Nephron (organoid): Measurements from ENCODE around the gene RPRD1A.
A peak's percentile ranks its signal among the peaks of the same experiment; 100 is the strongest.
"Not testable (repeated sequence)": the region's sequence is repeated elsewhere in the genome, so short reads cannot be mapped to it uniquely, and the experiment has no call there.

Experiments
- H3K27ac Mint-ChIP-seq, 3 experiments: 2 replicates each; pipeline ENCODE4 v1.8.0; 2020; ENCODE audit warnings: mixed read lengths in 3 of 3, mild to moderate bottlenecking in 2 of 3, moderate library complexity in 1 of 3
- H3K27me3 Mint-ChIP-seq: 2 replicates; pipeline ENCODE4 v1.8.0; 2021; ENCODE audit warnings: low read depth, mild to moderate bottlenecking, moderate library complexity, mixed read lengths
- H3K36me3 Mint-ChIP-seq: 2 replicates; pipeline ENCODE4 v1.8.0; 2020; ENCODE audit warnings: low read depth, mixed read lengths
- H3K4me1 Mint-ChIP-seq: 2 replicates; pipeline ENCODE4 v1.8.0; 2020; ENCODE audit warnings: mixed read lengths
- H3K4me3 Mint-ChIP-seq, 3 experiments: 2 replicates each; pipeline ENCODE4 v1.8.0; 2020; ENCODE audit warnings: mild to moderate bottlenecking in 3 of 3, mixed read lengths in 3 of 3, moderate library complexity in 2 of 3
- H3K9me3 Mint-ChIP-seq: 2 replicates; pipeline ENCODE4 v1.8.0; 2020; ENCODE audit warnings: mixed read lengths
- CTCF ChIP-seq, 3 experiments: fragments of 200-600 bp; sonication (generic); IDR thresholded peaks; one replicate each; pipeline ENCODE4 v1.5.0; 2021; ENCODE audit warnings: antibody characterized with exemption in 3 of 3; ENCODE audit not compliant: unreplicated experiment in 3 of 3

The RPRD1A gene

DNA sequence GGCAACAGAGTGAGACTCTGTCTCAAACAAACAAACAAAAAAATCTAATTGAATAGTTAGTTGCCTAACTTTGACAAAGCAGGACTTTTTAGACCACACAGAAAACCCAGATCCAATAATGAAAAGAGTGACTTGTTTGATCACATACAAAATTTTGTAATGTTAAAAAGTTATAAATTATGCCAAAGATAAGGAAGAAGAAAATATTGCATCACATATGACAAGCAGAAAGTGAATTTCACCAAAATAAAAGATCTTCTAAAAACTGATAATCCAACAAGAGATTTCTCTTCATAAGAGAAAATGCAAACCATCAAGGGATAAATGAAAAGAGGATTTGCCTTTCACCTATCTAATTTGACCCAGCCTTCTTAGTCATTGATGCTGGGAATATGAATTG lies 97.7 kb downstream of the RPRD1A start:
- H3K4me3 Mint-ChIP-seq: peak overlapping the region; percentile 7 to 34 (median 14)
- H3K27me3 Mint-ChIP-seq: peaks cover 3% of the 10 kb centered on the region
- H3K9me3 Mint-ChIP-seq: no peaks in the 10 kb centered on the region
- H3K36me3 Mint-ChIP-seq: peaks cover 6% of the 10 kb centered on the region
- peaks cover 20% of the 10 kb centered on the region for H3K4me1 Mint-ChIP-seq
- no peak for TF ChIP-seq CTCF (IDR thresholded peaks at IDR 0.05; ENCODE audit: unreplicated experiment in 3 of 3)
- no peak overlapping the region for H3K27ac Mint-ChIP-seq

DNA sequence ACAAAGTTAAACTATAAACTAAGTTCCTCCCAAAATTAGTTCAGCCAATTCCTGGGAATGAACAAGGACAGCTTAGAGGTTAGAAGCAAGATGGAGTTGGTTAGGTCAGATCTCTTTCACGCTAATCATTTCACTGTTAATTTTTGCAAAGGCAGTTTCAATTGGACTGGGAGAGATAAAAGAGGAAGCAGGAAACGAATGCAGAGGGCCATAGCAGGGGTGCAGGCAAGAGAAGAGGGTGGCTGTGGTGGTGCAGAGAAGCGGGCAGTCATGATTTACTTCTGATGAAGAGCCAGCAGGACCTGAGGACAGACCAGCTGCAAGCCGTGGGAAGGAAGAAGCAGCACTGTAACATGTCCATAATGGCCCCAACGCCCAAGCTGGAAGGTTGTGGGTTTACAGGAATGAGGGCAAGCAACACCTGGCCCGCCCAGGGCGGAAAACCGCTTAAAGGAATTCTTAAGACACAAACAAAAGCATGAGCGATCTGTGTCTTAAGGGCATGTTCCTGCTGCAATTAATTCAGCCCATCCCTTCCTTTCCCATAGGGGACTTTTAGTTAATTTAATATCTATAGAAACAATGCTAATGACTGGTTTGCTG lies 99.0 kb downstream of the RPRD1A start:
- peaks cover 11% of the 10 kb centered on the region for H3K4me1 Mint-ChIP-seq
- H3K27me3 Mint-ChIP-seq: peaks cover 10% of the 10 kb centered on the region

DNA sequence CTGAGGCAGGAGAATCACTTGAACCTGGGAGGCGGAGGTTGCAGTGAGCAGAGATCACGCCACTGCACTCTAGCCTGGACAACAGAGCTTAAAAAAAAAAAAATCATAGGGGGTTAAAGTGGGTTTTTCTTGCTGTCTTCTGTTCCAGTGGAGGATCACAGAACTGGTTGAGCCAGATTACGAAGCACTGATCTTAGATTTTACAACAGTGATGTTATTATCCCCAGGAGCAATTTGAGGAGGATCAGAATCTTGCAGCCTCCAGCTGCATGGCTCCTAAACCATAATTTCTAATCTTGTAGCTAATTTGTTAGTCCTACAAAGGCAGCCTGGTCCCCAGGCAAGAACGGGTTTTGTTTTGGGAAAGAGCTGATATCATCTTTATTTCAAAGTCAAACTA lies 99.5 kb downstream of the RPRD1A start:
- H3K27ac Mint-ChIP-seq, H3K9me3 Mint-ChIP-seq, H3K4me1 Mint-ChIP-seq, H3K36me3 Mint-ChIP-seq, H3K4me3 Mint-ChIP-seq: not testable (repeated sequence)
- peaks cover 10% of the 10 kb centered on the region for H3K27me3 Mint-ChIP-seq

More for the DNA sequence above, 99.0 kb downstream of the RPRD1A start:
- no peaks in the 10 kb centered on the region for H3K36me3 Mint-ChIP-seq
- no peaks in the 10 kb centered on the region for H3K9me3 Mint-ChIP-seq
- peak overlapping the region; percentile 4 to 34 (median 12) for H3K4me3 Mint-ChIP-seq
- H3K27ac Mint-ChIP-seq: no peak overlapping the region
- TF ChIP-seq CTCF (IDR thresholded peaks at IDR 0.05; ENCODE audit: unreplicated experiment in 3 of 3): no peak

GRCh38 chr18:35964319-35964718 lies 103.0 kb downstream of the RPRD1A start:
- Mint-ChIP-seq H3K9me3 (peaks cover 7% of the 10 kb centered on the region), H3K4me3 (no peak overlapping the region), H3K36me3 (no peaks in the 10 kb centered on the region), H3K27ac (no peak overlapping the region), H3K27me3 (peaks cover 14% of the 10 kb centered on the region), H3K4me1 (no peaks in the 10 kb centered on the region)
- no peak for TF ChIP-seq CTCF (IDR thresholded peaks at IDR 0.05; ENCODE audit: unreplicated experiment in 3 of 3)

- no peak for TF ChIP-seq CTCF (IDR thresholded peaks at IDR 0.05; ENCODE audit: unreplicated experiment in 3 of 3)
- Mint-ChIP-seq H3K36me3 (no peaks in the 10 kb centered on the region), H3K27ac (no peak overlapping the region), H3K4me1 (no peaks in the 10 kb centered on the region), H3K9me3 (peaks cover 13% of the 10 kb centered on the region), H3K4me3 (no peak overlapping the region), H3K27me3 (peaks cover 14% of the 10 kb centered on the region)
Observed at GRCh38 chr18:35962320-35962719, 105.0 kb downstream of the RPRD1A start.

DNA sequence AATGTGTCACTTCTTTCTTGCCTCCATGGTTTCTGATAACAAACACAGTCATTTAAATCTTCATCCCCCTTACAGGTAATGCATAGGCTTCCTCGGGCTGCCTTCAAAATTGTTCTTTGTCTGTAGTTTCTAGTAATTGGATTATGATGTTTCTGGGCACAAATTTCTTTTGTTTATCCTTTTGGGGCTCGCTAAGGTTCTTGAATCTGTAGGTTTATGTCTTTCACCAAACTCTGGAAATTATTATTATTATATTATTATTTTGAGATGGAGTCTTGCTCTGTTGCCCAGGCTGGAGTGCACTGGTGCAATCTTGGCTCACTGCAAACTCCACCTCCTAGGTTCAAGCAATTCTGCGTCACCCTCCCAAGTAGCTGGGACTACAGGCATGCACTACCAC lies 111.1 kb downstream of the RPRD1A start:
- no peaks in the 10 kb centered on the region for H3K4me1 Mint-ChIP-seq
- no peaks in the 10 kb centered on the region for H3K36me3 Mint-ChIP-seq
- no peak overlapping the region for H3K4me3 Mint-ChIP-seq
- H3K27me3 Mint-ChIP-seq: no peaks in the 10 kb centered on the region
- H3K9me3 Mint-ChIP-seq: peaks cover 19% of the 10 kb centered on the region
- TF ChIP-seq CTCF (IDR thresholded peaks at IDR 0.05; ENCODE audit: unreplicated experiment in 3 of 3): no peak
- H3K27ac Mint-ChIP-seq: no peak overlapping the region
